GM12801 (cell line): ENCODE measurements around the gene ANXA2.

Source experiments
- CTCF ChIP-seq: IDR thresholded peaks from one replicate; pipeline ENCODE4 v1.5.1; 2011; ENCODE audit warnings: control low read depth; ENCODE audit not compliant: insufficient read length; ENCODE audit errors: extremely low read depth

ANXA2 gene

DNA sequence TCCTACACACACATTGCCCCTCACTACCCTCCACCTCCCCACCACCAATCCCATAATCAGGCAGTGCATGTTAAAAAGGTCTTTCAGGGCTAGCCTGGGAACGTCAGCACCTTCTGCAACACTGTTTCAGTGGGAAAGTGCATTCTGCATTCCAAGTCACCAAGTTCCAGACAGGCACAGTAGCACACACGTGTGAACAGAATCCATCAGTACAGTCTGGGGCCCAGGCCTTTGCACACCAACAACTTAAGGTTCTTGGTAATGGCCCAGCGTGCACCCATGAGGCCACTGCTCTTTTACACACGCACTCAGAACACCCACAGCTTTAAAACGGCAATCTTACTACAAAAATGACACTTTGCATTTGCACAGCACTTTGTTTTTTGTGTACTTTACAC, 1.2 kb downstream of the ANXA2 start:
- TF ChIP-seq CTCF = no peak

- no peak for TF ChIP-seq CTCF
Measured at GRCh38 chr15:60396100-60396499, 1.7 kb downstream of the ANXA2 start.

- TF ChIP-seq CTCF = no peak
Measured at GRCh38 chr15:60395276-60396011, 2.3 kb downstream of the ANXA2 start.

- TF ChIP-seq CTCF = no peak
Measured at GRCh38 chr15:60394689-60395097, 3.1 kb downstream of the ANXA2 start.

DNA sequence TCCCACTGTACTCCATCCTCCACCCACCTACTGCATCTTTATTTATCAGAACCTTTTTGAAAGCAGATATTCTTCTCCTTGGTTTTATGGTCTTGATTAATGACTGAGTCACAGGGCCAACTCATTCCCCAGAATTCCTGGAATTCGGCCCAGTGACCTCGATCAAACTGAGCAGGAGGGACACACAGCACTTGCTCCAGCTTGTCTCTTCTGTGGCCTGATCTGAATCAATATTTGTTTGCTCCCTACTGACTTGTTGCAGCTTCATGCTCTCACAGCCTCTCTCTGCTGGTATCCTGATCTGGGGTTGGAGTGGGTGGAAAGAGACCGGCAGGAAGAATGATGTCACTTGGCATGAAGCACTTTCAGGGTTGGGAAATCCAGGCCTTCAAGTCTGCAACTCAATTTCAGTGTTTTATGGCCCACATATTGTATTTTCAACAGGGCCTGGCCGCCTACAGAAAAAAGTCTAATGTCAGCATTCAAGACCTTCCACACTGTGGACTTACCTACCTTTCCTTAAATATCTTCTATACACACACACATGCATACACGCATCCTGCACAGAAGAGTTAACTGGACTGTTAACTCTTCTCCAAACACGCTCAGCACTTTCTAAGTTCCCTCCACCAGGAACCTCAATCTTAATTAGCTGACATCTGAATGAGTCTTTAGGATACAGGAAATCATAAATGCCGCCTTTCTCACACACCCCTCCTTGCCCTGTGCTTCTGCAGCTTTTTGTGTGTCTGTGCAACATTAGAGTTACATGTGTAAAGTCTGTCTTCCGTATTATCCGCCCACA, 4.6 kb downstream of the ANXA2 start:
- TF ChIP-seq CTCF = no peak

DNA sequence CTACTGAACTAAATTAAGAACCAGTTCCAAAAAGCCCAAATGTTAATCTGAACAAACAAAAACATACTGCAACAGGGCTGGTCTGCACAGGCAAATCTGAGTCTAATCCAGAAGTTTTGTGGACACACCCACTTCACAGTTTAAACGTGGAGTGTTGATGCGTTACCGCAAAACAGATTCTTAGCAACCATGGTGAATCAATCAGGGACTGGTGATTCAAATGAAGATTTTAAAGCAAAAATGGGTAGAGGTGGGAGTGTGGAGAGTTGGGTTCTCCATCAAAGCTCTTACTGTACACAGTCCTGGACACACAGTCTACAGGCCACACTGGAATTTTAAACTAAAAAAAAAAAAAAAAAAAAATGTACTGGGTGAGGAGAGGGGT, 5.2 kb downstream of the ANXA2 start:
- no peak for TF ChIP-seq CTCF

GRCh38 chr15:60391722-60392315, 6.0 kb downstream of the ANXA2 start:
- no peak for TF ChIP-seq CTCF
